ENCODE results near the gene TRIM60. TPM values are rescaled to one million over a fixed set of nuclear protein-coding genes. Genes with fewer than 3 reads are reported as not detected.

TRIM60 gene
- total and polyA plus RNA-seq, 2 experiments from 2014 or later = not detected

DNA sequence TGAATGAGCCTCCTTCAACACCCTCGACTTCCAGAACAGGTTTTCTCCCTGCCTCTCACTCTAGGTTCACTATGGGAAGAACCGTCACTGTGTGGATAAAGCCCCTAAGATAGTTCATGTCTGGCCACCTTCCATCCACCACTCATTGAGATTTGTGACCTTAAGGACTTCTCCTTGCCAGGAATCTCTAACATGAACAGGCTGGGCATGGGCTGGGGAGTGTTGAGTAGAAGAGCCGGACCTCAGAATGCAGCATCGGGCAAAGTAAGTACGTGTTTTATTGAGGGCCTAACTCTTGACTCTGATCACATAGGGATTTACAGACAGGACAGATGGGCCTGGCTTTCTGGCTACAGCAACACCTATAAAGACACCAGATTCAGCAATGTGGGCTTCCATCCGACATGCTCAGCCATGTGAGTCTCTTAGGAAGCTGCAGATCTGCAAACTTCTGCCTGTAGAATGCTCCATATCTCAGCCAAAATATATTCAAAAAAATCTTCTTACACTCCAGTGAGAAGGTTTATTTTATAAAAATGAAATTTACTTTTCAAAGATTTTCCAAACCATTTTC, 26.4 kb upstream of the TRIM60 start (continued):
- TF ChIP-seq, protein P1, sequence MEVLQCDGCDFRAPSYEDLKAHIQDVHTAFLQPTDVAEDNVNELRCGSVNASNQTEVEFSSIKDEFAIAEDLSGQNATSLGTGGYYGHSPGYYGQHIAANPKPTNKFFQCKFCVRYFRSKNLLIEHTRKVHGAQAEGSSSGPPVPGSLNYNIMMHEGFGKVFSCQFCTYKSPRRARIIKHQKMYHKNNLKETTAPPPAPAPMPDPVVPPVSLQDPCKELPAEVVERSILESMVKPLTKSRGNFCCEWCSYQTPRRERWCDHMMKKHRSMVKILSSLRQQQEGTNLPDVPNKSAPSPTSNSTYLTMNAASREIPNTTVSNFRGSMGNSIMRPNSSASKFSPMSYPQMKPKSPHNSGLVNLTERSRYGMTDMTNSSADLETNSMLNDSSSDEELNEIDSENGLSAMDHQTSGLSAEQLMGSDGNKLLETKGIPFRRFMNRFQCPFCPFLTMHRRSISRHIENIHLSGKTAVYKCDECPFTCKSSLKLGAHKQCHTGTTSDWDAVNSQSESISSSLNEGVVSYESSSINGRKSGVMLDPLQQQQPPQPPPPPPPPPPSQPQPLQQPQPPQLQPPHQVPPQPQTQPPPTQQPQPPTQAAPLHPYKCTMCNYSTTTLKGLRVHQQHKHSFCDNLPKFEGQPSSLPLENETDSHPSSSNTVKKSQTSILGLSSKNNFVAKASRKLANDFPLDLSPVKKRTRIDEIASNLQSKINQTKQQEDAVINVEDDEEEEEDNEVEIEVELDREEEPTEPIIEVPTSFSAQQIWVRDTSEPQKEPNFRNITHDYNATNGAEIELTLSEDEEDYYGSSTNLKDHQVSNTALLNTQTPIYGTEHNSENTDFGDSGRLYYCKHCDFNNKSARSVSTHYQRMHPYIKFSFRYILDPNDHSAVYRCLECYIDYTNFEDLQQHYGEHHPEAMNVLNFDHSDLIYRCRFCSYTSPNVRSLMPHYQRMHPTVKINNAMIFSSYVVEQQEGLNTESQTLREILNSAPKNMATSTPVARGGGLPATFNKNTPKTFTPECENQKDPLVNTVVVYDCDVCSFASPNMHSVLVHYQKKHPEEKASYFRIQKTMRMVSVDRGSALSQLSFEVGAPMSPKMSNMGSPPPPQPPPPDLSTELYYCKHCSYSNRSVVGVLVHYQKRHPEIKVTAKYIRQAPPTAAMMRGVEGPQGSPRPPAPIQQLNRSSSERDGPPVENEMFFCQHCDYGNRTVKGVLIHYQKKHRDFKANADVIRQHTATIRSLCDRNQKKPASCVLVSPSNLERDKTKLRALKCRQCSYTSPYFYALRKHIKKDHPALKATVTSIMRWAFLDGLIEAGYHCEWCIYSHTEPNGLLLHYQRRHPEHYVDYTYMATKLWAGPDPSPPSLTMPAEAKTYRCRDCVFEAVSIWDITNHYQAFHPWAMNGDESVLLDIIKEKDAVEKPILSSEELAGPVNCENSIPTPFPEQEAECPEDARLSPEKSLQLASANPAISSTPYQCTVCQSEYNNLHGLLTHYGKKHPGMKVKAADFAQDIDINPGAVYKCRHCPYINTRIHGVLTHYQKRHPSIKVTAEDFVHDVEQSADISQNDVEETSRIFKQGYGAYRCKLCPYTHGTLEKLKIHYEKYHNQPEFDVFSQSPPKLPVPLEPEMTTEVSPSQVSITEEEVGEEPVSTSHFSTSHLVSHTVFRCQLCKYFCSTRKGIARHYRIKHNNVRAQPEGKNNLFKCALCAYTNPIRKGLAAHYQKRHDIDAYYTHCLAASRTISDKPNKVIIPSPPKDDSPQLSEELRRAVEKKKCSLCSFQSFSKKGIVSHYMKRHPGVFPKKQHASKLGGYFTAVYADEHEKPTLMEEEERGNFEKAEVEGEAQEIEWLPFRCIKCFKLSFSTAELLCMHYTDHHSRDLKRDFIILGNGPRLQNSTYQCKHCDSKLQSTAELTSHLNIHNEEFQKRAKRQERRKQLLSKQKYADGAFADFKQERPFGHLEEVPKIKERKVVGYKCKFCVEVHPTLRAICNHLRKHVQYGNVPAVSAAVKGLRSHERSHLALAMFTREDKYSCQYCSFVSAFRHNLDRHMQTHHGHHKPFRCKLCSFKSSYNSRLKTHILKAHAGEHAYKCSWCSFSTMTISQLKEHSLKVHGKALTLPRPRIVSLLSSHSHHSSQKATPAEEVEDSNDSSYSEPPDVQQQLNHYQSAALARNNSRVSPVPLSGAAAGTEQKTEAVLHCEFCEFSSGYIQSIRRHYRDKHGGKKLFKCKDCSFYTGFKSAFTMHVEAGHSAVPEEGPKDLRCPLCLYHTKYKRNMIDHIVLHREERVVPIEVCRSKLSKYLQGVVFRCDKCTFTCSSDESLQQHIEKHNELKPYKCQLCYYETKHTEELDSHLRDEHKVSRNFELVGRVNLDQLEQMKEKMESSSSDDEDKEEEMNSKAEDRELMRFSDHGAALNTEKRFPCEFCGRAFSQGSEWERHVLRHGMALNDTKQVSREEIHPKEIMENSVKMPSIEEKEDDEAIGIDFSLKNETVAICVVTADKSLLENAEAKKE (CRISPR knock-in tag; IDR thresholded peaks at IDR 0.05) = no peak
- no peak for TF ChIP-seq EZH2 (IDR thresholded peaks at IDR 0.05; ENCODE audit: low read depth, unreplicated experiment)
- no peak for TF ChIP-seq EZH2phosphoT487 (IDR thresholded peaks at IDR 0.05; ENCODE audit: unreplicated experiment)
- no peak for TF ChIP-seq NANOG (IDR thresholded peaks at IDR 0.05; ENCODE audit: borderline replicate concordance)
- TF ChIP-seq CREB1 (CRISPR knock-in tag; IDR thresholded peaks at IDR 0.05; ENCODE audit: low read depth) = no peak
- TF ChIP-seq STAT1 (IDR thresholded peaks at IDR 0.05; ENCODE audit: unreplicated experiment) = no peak
- TF ChIP-seq, protein P2, sequence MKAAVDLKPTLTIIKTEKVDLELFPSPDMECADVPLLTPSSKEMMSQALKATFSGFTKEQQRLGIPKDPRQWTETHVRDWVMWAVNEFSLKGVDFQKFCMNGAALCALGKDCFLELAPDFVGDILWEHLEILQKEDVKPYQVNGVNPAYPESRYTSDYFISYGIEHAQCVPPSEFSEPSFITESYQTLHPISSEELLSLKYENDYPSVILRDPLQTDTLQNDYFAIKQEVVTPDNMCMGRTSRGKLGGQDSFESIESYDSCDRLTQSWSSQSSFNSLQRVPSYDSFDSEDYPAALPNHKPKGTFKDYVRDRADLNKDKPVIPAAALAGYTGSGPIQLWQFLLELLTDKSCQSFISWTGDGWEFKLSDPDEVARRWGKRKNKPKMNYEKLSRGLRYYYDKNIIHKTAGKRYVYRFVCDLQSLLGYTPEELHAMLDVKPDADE (IDR thresholded peaks at IDR 0.05) = no peak
- TF ChIP-seq POLR2AphosphoS5 (IDR thresholded peaks at IDR 0.05; ENCODE audit: low read depth) = no peak

DNA sequence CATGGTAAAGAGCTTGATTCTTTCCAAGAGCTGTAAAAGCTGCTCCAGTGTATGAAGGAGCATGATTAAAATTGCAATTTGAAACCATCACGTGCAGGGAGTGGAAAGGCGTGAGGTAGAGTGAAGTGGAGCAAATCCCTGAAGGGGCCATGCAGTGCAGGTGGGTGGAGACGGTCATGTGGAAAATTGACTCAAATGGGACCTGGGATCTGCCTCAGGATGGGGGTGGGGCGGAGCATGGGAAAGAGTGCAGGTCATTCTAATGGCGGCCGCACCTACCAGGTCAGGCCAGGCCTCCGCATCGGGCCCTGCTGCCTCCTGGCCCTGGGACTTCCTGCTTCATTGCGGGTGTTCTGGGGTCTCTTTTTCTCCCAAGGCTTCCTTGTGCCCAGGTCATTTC, 25.3 kb upstream of the TRIM60 start:
- no peaks in the 10 kb centered on the region for H3F3A ChIP-seq (replicated peaks; ENCODE audit: low read depth)
- TF ChIP-seq, protein P3, sequence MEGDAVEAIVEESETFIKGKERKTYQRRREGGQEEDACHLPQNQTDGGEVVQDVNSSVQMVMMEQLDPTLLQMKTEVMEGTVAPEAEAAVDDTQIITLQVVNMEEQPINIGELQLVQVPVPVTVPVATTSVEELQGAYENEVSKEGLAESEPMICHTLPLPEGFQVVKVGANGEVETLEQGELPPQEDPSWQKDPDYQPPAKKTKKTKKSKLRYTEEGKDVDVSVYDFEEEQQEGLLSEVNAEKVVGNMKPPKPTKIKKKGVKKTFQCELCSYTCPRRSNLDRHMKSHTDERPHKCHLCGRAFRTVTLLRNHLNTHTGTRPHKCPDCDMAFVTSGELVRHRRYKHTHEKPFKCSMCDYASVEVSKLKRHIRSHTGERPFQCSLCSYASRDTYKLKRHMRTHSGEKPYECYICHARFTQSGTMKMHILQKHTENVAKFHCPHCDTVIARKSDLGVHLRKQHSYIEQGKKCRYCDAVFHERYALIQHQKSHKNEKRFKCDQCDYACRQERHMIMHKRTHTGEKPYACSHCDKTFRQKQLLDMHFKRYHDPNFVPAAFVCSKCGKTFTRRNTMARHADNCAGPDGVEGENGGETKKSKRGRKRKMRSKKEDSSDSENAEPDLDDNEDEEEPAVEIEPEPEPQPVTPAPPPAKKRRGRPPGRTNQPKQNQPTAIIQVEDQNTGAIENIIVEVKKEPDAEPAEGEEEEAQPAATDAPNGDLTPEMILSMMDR (conservative IDR thresholded peaks at IDR 0.05; ENCODE audit: low read depth in 2 of 2) = no peak
- TF ChIP-seq JUNB (IDR thresholded peaks at IDR 0.05; ENCODE audit: unreplicated experiment) = no peak
- no peak for TF ChIP-seq EZH2phosphoT487 (IDR thresholded peaks at IDR 0.05; ENCODE audit: unreplicated experiment)
- H4K20me1 ChIP-seq (replicated peaks; ENCODE audit: insufficient read depth) = no peaks in the 10 kb centered on the region
- no peak overlapping the region for H3K4me3 Mint-ChIP-seq
- H3K9me2 ChIP-seq (ENCODE audit: insufficient read depth) = no peaks in the 10 kb centered on the region
- no peaks in the 10 kb centered on the region for H3K4me1 ChIP-seq (ENCODE audit: insufficient read depth)
- H3K36me3 ChIP-seq (ENCODE audit: insufficient read depth) = no peaks in the 10 kb centered on the region
- H3K4me2 ChIP-seq = no peak overlapping the region
- H3K79me2 ChIP-seq (replicated peaks; ENCODE audit: insufficient read depth) = no peaks in the 10 kb centered on the region
- no peaks in the 10 kb centered on the region for H3K27me3 ChIP-seq (ENCODE audit: insufficient read depth)
- peak overlapping the region; percentile 91 for H2AFZ ChIP-seq
- H3K4me3 ChIP-seq = no peak overlapping the region
- H3K4me1 Mint-ChIP-seq = peaks cover 10% of the 10 kb centered on the region
- H3K27ac ChIP-seq (ENCODE audit: low read depth) = no peak overlapping the region
- H3K27me3 Mint-ChIP-seq (ENCODE audit: insufficient read depth, low read depth, poor library complexity) = peaks cover 3% of the 10 kb centered on the region
- ATAC-seq (no peak), DNase-seq (ENCODE audit: low spot score) (no peak)
- no peaks in the 10 kb centered on the region for H3K36me3 Mint-ChIP-seq (ENCODE audit: low read depth)
- H3K9me3 Mint-ChIP-seq = no peaks in the 10 kb centered on the region
- H3K27ac Mint-ChIP-seq = no peak overlapping the region
